Karpas-422 (cell line): Measurements from ENCODE around the gene RABEP2. TPM values are rescaled to one million over a fixed set of nuclear protein-coding genes. Genes with fewer than 3 reads are reported as not detected.
"Not testable (repeated sequence)": the region's sequence is repeated elsewhere in the genome, so short reads cannot be mapped to it uniquely, and the experiment has no call there.

Experiments
- DNase-seq: peaks from one replicate; pipeline ENCODE4 v3.0.0-alpha.2; 2015
- H2AFZ ChIP-seq: fragments of 200-600 bp; sonication (generic); 2 replicates; pipeline ENCODE4 v1.6.1; 2014; ENCODE audit warnings: antibody characterized with exemption, low read length, mixed read lengths
- H3K27ac ChIP-seq: fragments of 200-600 bp; sonication (generic); 2 replicates; pipeline ENCODE4 v1.5.1; 2014; ENCODE audit warnings: mild to moderate bottlenecking, low read length, moderate library complexity
- H3K27me3 ChIP-seq: fragments of 200-600 bp; sonication (generic); 2 replicates; pipeline ENCODE4 v1.6.1; 2014; ENCODE audit warnings: low read length, mixed read lengths
- H3K36me3 ChIP-seq: fragments of 200-600 bp; sonication (generic); 2 replicates; pipeline ENCODE4 v1.6.1; 2014; ENCODE audit warnings: low read length, mixed read lengths; ENCODE audit not compliant: insufficient read depth
- H3K4me1 ChIP-seq: fragments of 200-600 bp; sonication (generic); 2 replicates; pipeline ENCODE4 v1.6.1; 2014; ENCODE audit warnings: mild to moderate bottlenecking, low read length, mixed read lengths
- H3K4me2 ChIP-seq: fragments of 200-600 bp; sonication (generic); 2 replicates; pipeline ENCODE4 v1.6.1; 2014; ENCODE audit warnings: low read length, low read depth, mild to moderate bottlenecking; ENCODE audit not compliant: poor library complexity, severe bottlenecking
- H3K4me3 ChIP-seq: fragments of 200-600 bp; sonication (generic); 2 replicates; pipeline ENCODE4 v1.5.1; 2014; ENCODE audit warnings: mild to moderate bottlenecking, antibody characterized with exemption, low read length, mixed read lengths
- H3K79me2 ChIP-seq: fragments of 200-600 bp; sonication (generic); 2 replicates; pipeline ENCODE4 v1.6.1; 2014; ENCODE audit warnings: mild to moderate bottlenecking, low read length, mixed read lengths
- H3K9ac ChIP-seq: fragments of 200-600 bp; sonication (generic); 2 replicates; pipeline ENCODE4 v1.6.0; 2014; ENCODE audit warnings: low read length
- H3K9me2 ChIP-seq: fragments of 200-600 bp; sonication (generic), shearing (Covaris generic); replicated peaks from 2 replicates; pipeline ENCODE4 v1.6.0; 2014; ENCODE audit warnings: mild to moderate bottlenecking, low read length, moderate library complexity; ENCODE audit not compliant: insufficient read depth
- H3K9me3 ChIP-seq: fragments of 300-700, 200-600 bp; sonication (generic); 2 replicates; pipeline ENCODE4 v1.6.1; 2014; ENCODE audit warnings: low read length, mixed read lengths
- H4K20me1 ChIP-seq: fragments of 200-600 bp; sonication (generic); 2 replicates; pipeline ENCODE4 v1.6.1; 2014; ENCODE audit warnings: mild to moderate bottlenecking, antibody characterized with exemption, low read length, low read depth; ENCODE audit not compliant: insufficient read depth
- total RNA-seq: library from RNA; depleted of rRNA; stranded (reverse); fragments of >200 nt; shearing (Covaris generic); gene quantifications from 2 replicates; pipeline ENCODE4 v1.2.3, GENCODE V29; 2014; ENCODE audit warnings: low replicate concordance

Gene RABEP2
- total RNA-seq, 1 experiment from 2014 or later = 15.9 TPM

DNA sequence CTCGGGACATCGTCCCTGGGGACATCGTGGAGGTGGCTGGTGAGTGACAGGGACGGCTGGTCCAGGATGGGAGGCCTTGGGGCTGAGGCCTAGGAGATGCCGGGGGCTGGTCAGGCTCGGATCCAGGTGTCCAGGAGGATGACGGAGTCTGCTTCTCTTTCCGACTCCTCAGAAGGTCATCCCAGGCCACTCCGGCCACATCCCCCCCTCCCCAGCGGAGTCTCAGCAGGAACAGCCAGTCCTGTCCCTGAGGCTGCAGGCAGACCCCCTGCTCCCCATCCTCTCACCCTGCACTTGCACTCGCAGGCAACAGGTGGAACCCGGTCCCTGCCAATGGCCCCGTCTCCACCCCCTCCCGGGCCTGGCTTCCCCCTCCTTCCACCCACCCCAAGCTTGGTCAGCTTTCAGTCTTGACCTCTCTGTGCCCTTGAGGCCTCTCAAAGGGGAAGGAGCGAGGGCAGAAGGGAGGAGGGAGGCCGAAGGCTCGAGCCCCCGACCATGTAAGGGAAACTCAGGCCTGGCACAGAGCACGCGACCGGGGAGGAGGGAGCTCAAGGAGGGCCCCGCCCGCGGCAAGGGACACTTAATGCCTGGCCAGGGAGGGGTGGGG is 42.4 kb downstream of the RABEP2 start:
- Histone ChIP-seq H3K9me3 (no peaks in the 10 kb centered on the region), H3K9ac (no peak overlapping the region), H3K4me3 (no peak overlapping the region), H3K9me2 (no peaks in the 10 kb centered on the region), H3K4me1 (peaks cover 21% of the 10 kb centered on the region), H3K27ac (no peak overlapping the region), H3K27me3 (no peaks in the 10 kb centered on the region), H3K36me3 (no peaks in the 10 kb centered on the region), H2AFZ (no peak overlapping the region), H4K20me1 (no peaks in the 10 kb centered on the region), H3K79me2 (peaks cover 15% of the 10 kb centered on the region), H3K4me2 (no peak overlapping the region)
- DNase-seq = no peak

DNA sequence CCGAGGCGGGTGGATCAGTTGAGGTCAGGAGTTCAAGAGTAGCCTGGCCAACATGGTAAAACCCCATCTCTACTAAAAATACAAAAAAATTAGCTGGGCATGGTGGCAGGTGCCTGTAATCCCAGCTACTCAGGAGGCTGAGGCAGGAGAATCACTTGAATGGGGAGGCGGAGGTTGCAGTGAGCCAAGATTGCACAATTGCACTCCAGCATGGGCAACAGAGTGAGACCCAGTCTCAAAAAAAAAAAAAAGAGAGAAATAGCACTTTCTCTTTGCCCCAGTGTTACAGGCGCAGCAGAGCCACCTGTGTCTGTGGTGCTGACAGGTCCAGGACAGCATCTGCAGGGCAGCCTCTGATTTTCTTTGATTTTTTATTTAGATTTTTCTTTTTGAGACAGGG is 43.5 kb downstream of the RABEP2 start:
- not testable (repeated sequence) for H3K27me3 ChIP-seq, H2AFZ ChIP-seq, H3K9me2 ChIP-seq, H3K4me3 ChIP-seq, DNase-seq, H3K9me3 ChIP-seq, H3K4me2 ChIP-seq, H3K27ac ChIP-seq, H4K20me1 ChIP-seq, H3K36me3 ChIP-seq, H3K9ac ChIP-seq
- H3K4me1 ChIP-seq = peaks cover 26% of the 10 kb centered on the region
- peaks cover 15% of the 10 kb centered on the region for H3K79me2 ChIP-seq

DNA sequence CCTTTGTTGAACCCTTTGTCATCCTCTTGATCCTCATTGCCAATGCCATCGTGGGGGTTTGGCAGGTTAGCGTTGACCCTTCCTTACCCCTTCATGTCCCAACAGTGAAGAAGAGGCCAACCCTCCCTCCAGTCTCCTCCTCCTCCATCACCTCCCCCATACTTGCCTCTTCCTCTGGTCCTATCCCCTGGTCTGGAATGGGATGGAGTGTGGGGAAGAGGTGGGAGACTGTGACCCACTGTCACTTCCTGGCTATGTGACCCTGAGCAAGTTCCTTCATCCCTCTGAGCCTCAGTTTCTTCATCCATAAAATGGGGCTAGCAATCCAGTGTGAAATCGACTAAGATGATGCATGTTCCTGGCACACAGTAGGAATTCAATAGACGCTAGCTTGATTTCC is 44.1 kb downstream of the RABEP2 start:
- Histone ChIP-seq H3K79me2 (peaks cover 15% of the 10 kb centered on the region), H4K20me1 (no peaks in the 10 kb centered on the region), H3K27me3 (no peaks in the 10 kb centered on the region), H3K9ac (no peak overlapping the region), H3K36me3 (no peaks in the 10 kb centered on the region), H3K27ac (no peak overlapping the region), H2AFZ (no peak overlapping the region), H3K9me2 (no peaks in the 10 kb centered on the region), H3K9me3 (no peaks in the 10 kb centered on the region), H3K4me2 (no peak overlapping the region), H3K4me1 (peaks cover 26% of the 10 kb centered on the region), H3K4me3 (no peak overlapping the region)
- DNase-seq = no peak

DNA sequence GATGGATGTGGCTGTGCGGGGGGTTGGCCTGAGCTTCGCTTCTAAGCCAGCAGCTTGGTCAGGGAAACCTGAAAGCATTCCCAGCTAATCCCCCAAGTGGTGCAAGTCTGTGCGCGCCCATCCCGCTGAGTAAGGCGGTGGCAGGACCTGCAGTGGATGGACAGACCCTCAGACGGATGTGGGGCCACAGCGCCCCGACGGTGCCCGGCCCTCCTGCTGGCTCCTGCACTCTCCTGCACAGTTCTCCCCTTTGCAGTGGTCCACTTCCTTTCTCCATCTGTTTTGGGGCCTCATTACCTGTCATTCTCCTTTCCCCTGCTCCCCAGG is 44.5 kb downstream of the RABEP2 start:
- Histone ChIP-seq H3K36me3 (no peaks in the 10 kb centered on the region), H3K9me2 (no peaks in the 10 kb centered on the region), H2AFZ (no peak overlapping the region), H3K79me2 (peaks cover 15% of the 10 kb centered on the region), H3K27me3 (no peaks in the 10 kb centered on the region), H3K9ac (no peak overlapping the region), H3K27ac (no peak overlapping the region), H3K4me3 (no peak overlapping the region), H4K20me1 (no peaks in the 10 kb centered on the region), H3K9me3 (no peaks in the 10 kb centered on the region), H3K4me1 (peaks cover 26% of the 10 kb centered on the region), H3K4me2 (no peak overlapping the region)
- DNase-seq = no peak

DNA sequence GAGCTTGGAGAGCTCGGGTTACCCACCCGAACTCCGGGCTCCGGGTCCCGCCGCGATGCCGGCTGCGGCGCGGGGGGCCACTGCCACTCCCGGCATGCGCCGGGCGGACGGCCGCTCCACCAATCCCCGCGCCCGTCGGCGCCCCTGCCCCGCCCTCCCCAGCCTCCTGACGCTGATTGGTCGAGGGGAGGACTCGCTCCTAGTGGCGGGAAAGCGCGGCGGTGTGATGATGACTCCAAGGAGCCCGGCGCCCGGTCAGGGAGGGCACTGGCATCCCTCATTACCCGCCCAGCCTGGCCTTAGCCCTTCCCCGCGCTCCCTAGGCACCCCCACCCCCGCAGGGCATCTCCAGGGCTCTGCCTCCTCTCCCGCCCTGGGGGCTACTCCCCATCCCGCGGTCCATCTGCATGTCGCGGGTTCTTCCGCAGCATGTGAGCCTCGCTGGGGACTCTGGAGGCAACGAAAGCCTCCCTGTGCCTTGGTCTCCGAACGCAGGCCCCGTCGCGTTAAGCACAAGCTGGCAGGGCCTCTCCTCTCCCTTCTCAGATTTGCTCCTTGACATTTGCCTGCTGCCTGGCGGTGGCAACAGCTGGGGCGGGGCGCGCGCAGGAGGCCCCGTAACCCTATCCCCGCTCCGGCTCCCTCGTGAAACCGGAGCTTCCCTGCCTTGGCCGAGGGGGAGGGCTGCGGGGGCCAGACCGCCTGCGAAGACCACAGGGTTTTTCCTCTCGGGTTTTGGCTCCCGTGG is 45.0 kb downstream of the RABEP2 start:
- H3K9me3 ChIP-seq = no peaks in the 10 kb centered on the region
- H2AFZ ChIP-seq = peak overlapping the region; percentile 67; the same call in 1 of the 2 replicates
- no peaks in the 10 kb centered on the region for H3K27me3 ChIP-seq
- peak overlapping the region; percentile 97 for H3K4me2 ChIP-seq
- peak overlapping the region; percentile 99 for H3K9ac ChIP-seq
- peaks cover 26% of the 10 kb centered on the region for H3K4me1 ChIP-seq
- H4K20me1 ChIP-seq = no peaks in the 10 kb centered on the region
- peak overlapping the region; percentile 93 for H3K4me3 ChIP-seq
- H3K36me3 ChIP-seq = no peaks in the 10 kb centered on the region
- peaks cover 15% of the 10 kb centered on the region for H3K79me2 ChIP-seq
- no peaks in the 10 kb centered on the region for H3K9me2 ChIP-seq
- peak; percentile 96 for DNase-seq
- peak overlapping the region; percentile 87 for H3K27ac ChIP-seq

DNA sequence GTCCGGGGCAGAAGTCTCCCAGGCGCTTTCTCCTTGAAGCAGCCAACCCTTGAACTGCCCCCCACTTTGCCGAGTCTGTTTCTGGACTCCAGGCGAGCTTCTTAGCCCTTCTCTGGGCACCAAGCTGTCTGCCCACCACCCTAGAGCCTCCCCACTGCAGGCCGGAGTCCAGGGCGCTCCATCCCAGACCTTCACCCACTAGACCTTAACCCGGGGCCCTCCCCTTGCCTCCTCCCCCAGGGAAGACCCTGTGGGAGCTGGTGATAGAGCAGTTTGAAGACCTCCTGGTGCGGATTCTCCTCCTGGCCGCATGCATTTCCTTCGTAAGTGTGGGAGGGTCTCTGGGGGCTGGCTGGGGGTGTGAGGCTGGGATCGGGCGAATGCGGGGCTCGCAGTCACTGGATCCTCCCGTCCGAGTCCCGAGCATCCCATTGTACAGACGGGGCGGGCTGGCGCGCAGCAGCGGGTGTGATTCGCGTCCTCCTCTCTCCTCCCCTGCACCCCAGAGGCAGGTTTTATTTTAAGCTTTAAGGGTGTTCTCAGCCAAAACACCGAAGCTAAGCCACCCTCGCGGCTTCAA is 45.7 kb downstream of the RABEP2 start:
- Histone ChIP-seq H3K27ac (peak overlapping the region; percentile 87), H3K79me2 (peaks cover 15% of the 10 kb centered on the region), H4K20me1 (no peaks in the 10 kb centered on the region), H2AFZ (peak overlapping the region; percentile 67), H3K9me2 (no peaks in the 10 kb centered on the region), H3K27me3 (no peaks in the 10 kb centered on the region), H3K4me1 (peaks cover 26% of the 10 kb centered on the region), H3K4me3 (peak overlapping the region; percentile 93), H3K9me3 (no peaks in the 10 kb centered on the region), H3K36me3 (no peaks in the 10 kb centered on the region), H3K4me2 (peak overlapping the region; percentile 97), H3K9ac (peak overlapping the region; percentile 99)
- DNase-seq = peak; percentile 71

DNA sequence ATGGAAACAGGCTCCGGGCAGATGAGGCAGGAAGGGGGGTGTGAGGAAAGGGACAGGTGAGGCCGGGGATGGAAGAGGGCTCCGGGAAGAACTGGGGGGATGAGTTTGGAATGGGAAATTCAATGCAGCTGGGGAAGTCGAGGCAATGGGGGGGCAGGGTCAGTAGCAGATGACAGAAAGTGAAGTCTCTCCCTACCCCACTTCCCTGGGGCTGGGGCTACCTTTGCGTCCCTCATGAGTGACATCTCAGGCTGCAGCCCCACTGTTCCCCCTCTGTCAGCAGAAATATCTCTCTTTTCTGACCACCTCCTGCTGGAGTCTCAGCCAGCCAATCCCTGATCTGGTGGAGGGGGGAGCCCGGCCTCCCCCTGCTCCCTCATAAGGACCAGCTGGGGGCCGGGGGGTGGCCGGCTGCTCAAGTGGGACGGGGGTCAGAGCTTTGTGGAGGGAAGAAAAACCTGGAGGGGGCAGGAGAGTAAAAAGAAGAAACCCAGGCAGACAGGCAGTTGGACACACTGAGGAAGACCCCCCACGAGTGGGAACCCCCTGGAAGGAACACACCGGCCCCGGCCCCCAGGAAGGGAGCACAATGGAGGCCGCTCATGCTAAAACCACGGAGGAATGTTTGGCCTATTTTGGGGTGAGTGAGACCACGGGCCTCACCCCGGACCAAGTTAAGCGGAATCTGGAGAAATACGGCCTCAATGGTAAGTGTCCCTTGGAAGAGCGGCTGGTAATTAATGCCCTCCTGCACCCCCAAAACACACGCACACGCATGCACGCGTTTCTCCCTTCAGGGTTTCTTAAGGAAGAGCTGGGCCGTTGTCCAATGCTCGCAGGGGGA is 46.7 kb downstream of the RABEP2 start, which contains the start of gene ATP2A1:
Gene ATP2A1 (plus strand): TSS at position 406 of the 844 bp plus-strand sequence. CDS start 184 bp downstream, at position 590.
- 0 out of 2 replicates have a peak, but pooled peaks cover 2% of the 10 kb centered on the region for H3K36me3 ChIP-seq
- H2AFZ ChIP-seq = peak within 1 kb of the TSS; percentile 67
- peaks cover 15% of the 10 kb centered on the region for H3K79me2 ChIP-seq
- peak within 1 kb of the TSS; percentile 97 for H3K4me2 ChIP-seq
- no peaks in the 10 kb centered on the region for H3K9me3 ChIP-seq
- DNase-seq = no peak
- H3K9ac ChIP-seq = peak within 1 kb of the TSS; percentile 99
- H3K4me3 ChIP-seq = peak within 1 kb of the TSS; percentile 93
- H3K27ac ChIP-seq = peak within 1 kb of the TSS; percentile 87
- H3K9me2 ChIP-seq = no peaks in the 10 kb centered on the region
- H3K4me1 ChIP-seq = peaks cover 26% of the 10 kb centered on the region
- H4K20me1 ChIP-seq = no peaks in the 10 kb centered on the region
- no peaks in the 10 kb centered on the region for H3K27me3 ChIP-seq

DNA sequence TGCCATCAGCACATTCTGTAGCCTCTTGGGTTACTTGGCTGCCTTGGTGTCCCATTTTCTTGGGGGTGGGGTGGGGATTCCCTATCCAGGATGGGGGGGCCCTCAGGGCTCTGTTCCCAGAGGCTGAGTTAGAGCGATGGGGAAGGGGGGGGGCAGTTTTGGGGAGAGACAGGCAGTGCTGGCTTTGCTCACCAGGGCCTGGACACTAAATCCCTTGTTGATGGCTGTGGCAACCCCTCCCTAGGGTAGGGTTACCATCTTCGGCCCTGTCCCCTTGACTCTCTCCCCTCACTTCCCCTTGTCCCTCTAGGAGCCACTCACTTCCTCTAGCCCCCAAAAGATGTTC is 47.4 kb downstream of the RABEP2 start:
- Histone ChIP-seq H3K4me1 (peaks cover 26% of the 10 kb centered on the region), H3K79me2 (peaks cover 15% of the 10 kb centered on the region), H4K20me1 (no peaks in the 10 kb centered on the region), H3K4me3 (peak overlapping the region; percentile 93; the same call in 1 of the 2 replicates), H3K9me2 (no peaks in the 10 kb centered on the region), H3K9me3 (no peaks in the 10 kb centered on the region), H3K27ac (no peak overlapping the region), H3K27me3 (no peaks in the 10 kb centered on the region), H2AFZ (no peak overlapping the region), H3K36me3 (0 out of 2 replicates have a peak, but pooled peaks cover 2% of the 10 kb centered on the region), H3K9ac (peak overlapping the region; percentile 99), H3K4me2 (peak overlapping the region; percentile 97)
- DNase-seq = no peak
